Tibial nerve (tissue), 4 donors: ENCODE results near the gene PADI1. TPM values are rescaled to one million over a fixed set of nuclear protein-coding genes. Genes with fewer than 3 reads are reported as not detected.

Experiments
- DNase-seq, 2 donors: peaks; one replicate each; pipeline ENCODE4 v3.0.0-alpha.2; 2019; ENCODE audit warnings: low spot score in 2 of 2
- H3K27ac ChIP-seq, 4 donors: fragments of 200-600 bp; sonication (generic) in 3 of 4; one replicate each; pipeline ENCODE4 v1.5.1; 2017 to 2019; ENCODE audit warnings: mild to moderate bottlenecking in 1 of 4
- H3K27me3 ChIP-seq, 2 donors: fragments of 200-600 bp; sonication (generic) in 1 of 2; one replicate each; pipeline versions ENCODE4 v1.5.1 to v1.6.0; 2017 to 2019
- H3K36me3 ChIP-seq, 3 donors: fragments of 200-600 bp; sonication (generic); one replicate each; pipeline ENCODE4 v1.5.1; 2018 to 2019
- H3K4me1 ChIP-seq, 4 donors: fragments of 200-600 bp; sonication (generic) in 3 of 4; one replicate each; pipeline ENCODE4 v1.5.1; 2017 to 2019
- H3K4me3 ChIP-seq, 4 donors: fragments of 200-600 bp; sonication (generic) in 3 of 4; one replicate each; pipeline ENCODE4 v1.5.1; 2017 to 2019; ENCODE audit warnings: mild to moderate bottlenecking in 1 of 4, moderate library complexity in 1 of 4
- H3K9me3 ChIP-seq, 4 donors: fragments of 200-600 bp; sonication (generic) in 3 of 4; one replicate each; pipeline ENCODE4 v1.5.1; 2017 to 2019
- EP300 ChIP-seq, 2 donors: sonication (generic); formaldehyde crosslinking; IDR thresholded peaks; one replicate each; pipeline ENCODE4 v1.6.1; 2017; ENCODE audit warnings: antibody characterized with exemption in 2 of 2, mild to moderate bottlenecking in 1 of 2
- POLR2A ChIP-seq, 2 donors: fragments of 450-650 bp; IDR thresholded peaks; one replicate each; pipeline ENCODE4 v1.6.1; 2017; ENCODE audit warnings: antibody characterized with exemption in 2 of 2, mild to moderate bottlenecking in 2 of 2, moderate library complexity in 2 of 2
- WGBS, 2 donors: methylation state at CpG; one replicate each; pipeline ENCODE4 v1.1.5; 2018; 5-methylcytosine and 5-hydroxymethylcytosine counted together
- total RNA-seq, 4 donors: library from RNA; depleted of rRNA; stranded (reverse); fragments of >200 nt; gene quantifications; one replicate each; pipeline ENCODE4 v1.1.0, GENCODE V29; 2016
- TF ChIP-seq, protein P1 (sequence below), 5 experiments: fragments of 200-600 bp in 3 of 5; fragments of 450-650 bp in 2 of 5; sonication (generic) in 3 of 5; IDR thresholded peaks; one replicate each; pipeline ENCODE4 v1.5.1; 2016 to 2019; ENCODE audit warnings: antibody characterized with exemption in 5 of 5, mild to moderate bottlenecking in 3 of 5, moderate library complexity in 2 of 5

The PADI1 gene
- total RNA-seq, 4 donors from 2014 or later, result not detected

DNA sequence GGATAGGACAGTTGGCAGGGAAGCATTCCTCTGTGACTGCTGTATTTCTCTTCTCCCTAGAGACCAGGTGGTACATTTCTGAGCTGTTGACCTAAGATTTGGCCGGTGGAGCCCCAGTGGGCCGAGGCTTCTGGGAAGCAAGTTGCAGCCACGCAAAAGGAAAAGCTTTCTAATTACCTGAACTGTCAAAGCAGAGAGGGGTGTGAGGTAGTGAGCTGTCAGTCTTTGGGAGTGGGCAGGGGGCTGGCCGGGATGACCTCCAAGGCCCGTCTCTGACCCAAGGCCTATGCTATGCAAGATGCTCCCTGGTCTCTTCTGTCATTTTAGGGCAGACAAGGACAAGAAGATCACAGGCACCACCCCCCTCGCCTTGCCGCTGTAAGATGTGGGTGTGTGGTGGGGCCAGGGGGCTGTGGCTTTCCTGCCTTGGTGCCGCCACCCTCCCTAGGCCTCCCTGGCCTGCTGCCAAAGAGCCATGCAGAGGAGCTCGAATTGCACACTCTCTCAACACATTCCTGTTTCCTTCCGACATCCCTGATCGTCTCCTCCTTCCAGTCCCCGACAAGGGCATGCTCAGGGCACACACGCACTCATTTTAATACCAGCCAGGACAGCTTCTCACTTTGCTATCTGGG lies 7.7 kb downstream of the PADI1 start:
- H3K4me3 ChIP-seq, result no peak overlapping the region

DNA sequence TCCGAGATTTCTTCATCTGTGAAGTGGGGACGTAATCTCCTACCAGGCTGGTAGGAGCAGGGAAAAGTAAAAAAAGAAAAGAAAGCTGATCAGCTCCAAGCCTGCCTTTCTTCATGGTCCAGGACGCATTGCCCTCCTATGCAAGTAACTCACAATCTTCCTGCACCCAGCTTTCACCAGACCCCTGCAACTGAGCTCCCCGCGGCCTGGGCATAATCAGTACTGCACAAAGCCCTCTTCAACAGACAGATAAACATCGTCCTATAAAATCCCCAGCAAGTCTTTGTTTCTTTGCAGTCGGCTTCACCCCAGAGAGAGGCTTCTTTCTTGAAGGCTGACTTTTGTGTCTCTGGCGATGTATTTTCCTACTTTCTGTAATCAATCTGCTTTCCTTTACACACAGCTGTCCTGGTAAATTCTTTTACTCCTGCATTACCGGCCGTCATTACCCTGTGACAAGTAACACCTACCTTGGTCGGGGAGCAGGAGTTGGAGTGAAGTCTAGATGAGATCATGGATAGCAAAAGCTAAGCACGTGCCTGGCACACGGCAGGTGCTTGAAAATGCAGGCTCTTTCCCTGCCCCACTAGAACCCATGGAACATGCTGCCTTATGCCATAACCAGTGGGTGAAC lies 8.3 kb downstream of the PADI1 start:
- no peaks in the 10 kb centered on the region for H3K9me3 ChIP-seq
- peaks cover 0 to 23% of the 10 kb centered on the region in 2 donors for H3K27me3 ChIP-seq
- no peak overlapping the region for H3K4me3 ChIP-seq
- WGBS, 2 donors, result 47 to 55% methylated on average over 13 of the region's 13 CpGs
- DNase-seq, result no peak
- no peak for TF ChIP-seq POLR2A (IDR thresholded peaks at IDR 0.05)
- no peak for TF ChIP-seq EP300 (IDR thresholded peaks at IDR 0.05)
- TF ChIP-seq, protein P1, sequence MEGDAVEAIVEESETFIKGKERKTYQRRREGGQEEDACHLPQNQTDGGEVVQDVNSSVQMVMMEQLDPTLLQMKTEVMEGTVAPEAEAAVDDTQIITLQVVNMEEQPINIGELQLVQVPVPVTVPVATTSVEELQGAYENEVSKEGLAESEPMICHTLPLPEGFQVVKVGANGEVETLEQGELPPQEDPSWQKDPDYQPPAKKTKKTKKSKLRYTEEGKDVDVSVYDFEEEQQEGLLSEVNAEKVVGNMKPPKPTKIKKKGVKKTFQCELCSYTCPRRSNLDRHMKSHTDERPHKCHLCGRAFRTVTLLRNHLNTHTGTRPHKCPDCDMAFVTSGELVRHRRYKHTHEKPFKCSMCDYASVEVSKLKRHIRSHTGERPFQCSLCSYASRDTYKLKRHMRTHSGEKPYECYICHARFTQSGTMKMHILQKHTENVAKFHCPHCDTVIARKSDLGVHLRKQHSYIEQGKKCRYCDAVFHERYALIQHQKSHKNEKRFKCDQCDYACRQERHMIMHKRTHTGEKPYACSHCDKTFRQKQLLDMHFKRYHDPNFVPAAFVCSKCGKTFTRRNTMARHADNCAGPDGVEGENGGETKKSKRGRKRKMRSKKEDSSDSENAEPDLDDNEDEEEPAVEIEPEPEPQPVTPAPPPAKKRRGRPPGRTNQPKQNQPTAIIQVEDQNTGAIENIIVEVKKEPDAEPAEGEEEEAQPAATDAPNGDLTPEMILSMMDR (IDR thresholded peaks at IDR 0.05), result no peak
- H3K4me1 ChIP-seq, result peaks cover 0 to 7% (median 0%) of the 10 kb centered on the region in 4 donors
- H3K27ac ChIP-seq, result no peak overlapping the region
- H3K36me3 ChIP-seq, result no peaks in the 10 kb centered on the region

More for the DNA sequence above, 7.7 kb downstream of the PADI1 start:
- Histone ChIP-seq H3K27me3 (peaks cover 0 to 23% of the 10 kb centered on the region in 2 donors), H3K27ac (no peak overlapping the region), H3K4me1 (peaks cover 0 to 7% (median 0%) of the 10 kb centered on the region in 4 donors), H3K36me3 (no peaks in the 10 kb centered on the region), H3K9me3 (no peaks in the 10 kb centered on the region)
- 35 to 36% methylated on average over 11 to 13 of the region's 13 CpGs for WGBS, 2 donors
- TF ChIP-seq, protein P1 (IDR thresholded peaks at IDR 0.05), result no peak
- no peak for TF ChIP-seq EP300 (IDR thresholded peaks at IDR 0.05)
- no peak for TF ChIP-seq POLR2A (IDR thresholded peaks at IDR 0.05)
- no peak for DNase-seq

DNA sequence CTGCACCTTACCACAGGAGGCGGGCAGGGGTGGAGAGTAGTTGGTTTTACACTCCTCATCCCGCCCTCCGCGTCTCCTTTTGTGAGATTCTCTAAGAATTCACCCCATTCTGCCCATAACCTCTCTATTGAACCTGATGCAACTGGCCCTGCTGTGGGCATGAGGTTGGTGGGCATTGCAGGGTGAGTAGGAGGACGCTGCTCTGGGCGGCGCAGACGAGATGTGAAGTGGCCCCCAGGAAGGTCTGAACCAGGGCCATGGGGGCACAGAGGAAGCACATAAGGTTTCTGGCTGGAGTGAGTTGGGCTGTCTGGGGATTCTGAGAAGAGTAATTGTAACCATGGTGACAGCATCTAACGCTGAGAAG lies 8.8 kb downstream of the PADI1 start:
- 87 to 91% methylated on average over 9 of the region's 9 CpGs for WGBS, 2 donors
- Histone ChIP-seq H3K27ac (no peak overlapping the region), H3K9me3 (no peaks in the 10 kb centered on the region), H3K27me3 (peaks cover 0 to 23% of the 10 kb centered on the region in 2 donors), H3K36me3 (no peaks in the 10 kb centered on the region), H3K4me1 (peaks cover 0 to 7% (median 0%) of the 10 kb centered on the region in 4 donors), H3K4me3 (no peak overlapping the region)
- DNase-seq, result no peak
- no peak for TF ChIP-seq POLR2A (IDR thresholded peaks at IDR 0.05)
- TF ChIP-seq EP300 (IDR thresholded peaks at IDR 0.05), result no peak
- TF ChIP-seq, protein P1 (IDR thresholded peaks at IDR 0.05), result no peak

DNA sequence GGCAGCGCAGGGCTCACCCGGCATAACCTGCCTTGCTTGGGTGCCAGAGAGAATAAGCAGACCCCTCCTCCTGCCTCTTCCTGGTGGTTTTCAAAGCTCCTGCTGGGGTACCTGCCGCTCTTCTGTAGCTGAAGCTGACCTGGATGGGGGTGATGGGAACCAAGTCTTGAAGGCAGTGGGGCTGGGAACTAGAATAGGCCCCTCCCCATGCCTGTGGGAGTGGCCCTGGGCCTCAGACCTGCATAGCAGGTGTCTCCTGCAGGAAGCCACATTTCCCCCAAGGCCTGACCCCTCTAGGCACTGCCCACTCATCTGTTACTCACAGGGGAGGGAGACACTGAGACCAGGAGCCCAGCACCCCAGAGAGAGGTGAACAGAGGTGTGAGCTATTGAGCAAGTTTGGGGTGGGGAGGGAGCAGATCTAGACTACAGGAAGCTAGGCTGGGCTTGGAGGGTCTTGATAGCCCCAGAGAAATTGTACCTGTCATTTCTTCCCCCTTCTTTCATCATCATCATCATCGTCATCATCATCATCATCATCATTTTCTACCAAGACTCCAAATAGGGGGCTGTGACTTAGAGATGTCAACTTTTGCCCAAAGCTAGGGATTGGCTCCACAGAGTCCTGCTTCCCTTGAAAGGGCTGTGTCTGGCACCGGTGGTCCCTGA lies 10.1 kb downstream of the PADI1 start:
- DNase-seq, result no peak
- Histone ChIP-seq H3K27ac (no peak overlapping the region), H3K4me3 (no peak overlapping the region), H3K36me3 (no peaks in the 10 kb centered on the region), H3K4me1 (peaks cover 0 to 7% (median 0%) of the 10 kb centered on the region in 4 donors), H3K27me3 (peaks cover 0 to 23% of the 10 kb centered on the region in 2 donors), H3K9me3 (no peaks in the 10 kb centered on the region)
- TF ChIP-seq, protein P1 (IDR thresholded peaks at IDR 0.05), result no peak
- no peak for TF ChIP-seq POLR2A (IDR thresholded peaks at IDR 0.05)
- TF ChIP-seq EP300 (IDR thresholded peaks at IDR 0.05), result no peak
- WGBS, 2 donors, result 84 to 92% methylated on average over 5 of the region's 5 CpGs

DNA sequence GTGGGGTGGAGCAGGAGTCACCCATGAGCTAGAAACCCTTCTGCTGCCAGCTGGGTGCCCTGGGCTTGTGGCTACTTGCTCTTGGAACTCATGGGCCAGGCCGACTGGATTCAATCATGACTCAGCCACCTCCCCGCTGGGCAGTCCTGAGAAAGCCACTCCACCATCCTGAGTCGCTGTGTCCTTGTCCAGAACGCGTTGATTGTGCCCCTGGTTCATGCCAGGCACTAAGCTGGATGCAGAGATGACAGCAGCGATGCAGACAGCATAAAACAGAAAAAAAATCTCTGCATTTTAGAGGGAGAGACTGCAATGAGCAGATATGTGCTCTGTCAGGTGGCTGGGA lies 10.6 kb downstream of the PADI1 start:
- DNase-seq, result no peak
- Histone ChIP-seq H3K27ac (no peak overlapping the region), H3K36me3 (no peaks in the 10 kb centered on the region), H3K9me3 (no peaks in the 10 kb centered on the region), H3K27me3 (peaks cover 0 to 23% of the 10 kb centered on the region in 2 donors), H3K4me3 (no peak overlapping the region), H3K4me1 (peaks cover 0 to 7% (median 0%) of the 10 kb centered on the region in 4 donors)
- TF ChIP-seq, protein P1 (IDR thresholded peaks at IDR 0.05), result no peak
- TF ChIP-seq EP300 (IDR thresholded peaks at IDR 0.05) (no peak), POLR2A (IDR thresholded peaks at IDR 0.05) (no peak)
- WGBS, 2 donors, result 76 to 90% methylated on average over 6 of the region's 6 CpGs
